H9 (cell line): ENCODE data around the gene EDEM1. TPM values are rescaled to one million over a fixed set of nuclear protein-coding genes. Genes with fewer than 3 reads are reported as not detected.

Experiments used
- DNase-seq: peaks from one replicate; pipeline ENCODE4 v3.0.0-alpha.2; 2017
- H2AFZ ChIP-seq: one replicate; pipeline ENCODE4 v1.6.1; 2013; ENCODE audit warnings: mild to moderate bottlenecking, low read length, control low read depth, moderate library complexity
- H2AK5ac ChIP-seq: 2 replicates; pipeline ENCODE4 v1.6.1; 2013; ENCODE audit warnings: low read length, control low read depth, mixed read lengths; ENCODE audit not compliant: insufficient read length
- H2BK120ac ChIP-seq: one replicate; pipeline ENCODE4 v1.6.1; 2013; ENCODE audit warnings: low read depth, mild to moderate bottlenecking, low read length, control low read depth, inconsistent platforms; ENCODE audit not compliant: poor library complexity, severe bottlenecking
- H2BK12ac ChIP-seq: 2 replicates; pipeline ENCODE4 v1.6.1; 2013; ENCODE audit warnings: low read length, control low read depth, mixed read lengths, low read depth; ENCODE audit not compliant: insufficient read length
- H2BK15ac ChIP-seq: 2 replicates; pipeline ENCODE4 v1.6.1; 2013; ENCODE audit warnings: low read depth, low read length, control low read depth
- H2BK20ac ChIP-seq: one replicate; pipeline ENCODE4 v1.6.1; 2013; ENCODE audit warnings: low read depth, mild to moderate bottlenecking, low read length, control low read depth, inconsistent platforms; ENCODE audit not compliant: poor library complexity, severe bottlenecking
- H2BK5ac ChIP-seq: 2 replicates; pipeline ENCODE4 v1.6.1; 2013; ENCODE audit warnings: low read length, control low read depth, mixed read lengths; ENCODE audit not compliant: insufficient read length
- H3K14ac ChIP-seq: 2 replicates; pipeline ENCODE4 v1.6.1; 2013; ENCODE audit warnings: low read length, control low read depth; ENCODE audit not compliant: insufficient read depth
- H3K18ac ChIP-seq: 2 replicates; pipeline ENCODE4 v1.6.1; 2013; ENCODE audit warnings: low read depth, mild to moderate bottlenecking, mixed read lengths, low read length, control low read depth; ENCODE audit not compliant: insufficient read length
- H3K23ac ChIP-seq: 2 replicates; pipeline ENCODE4 v1.6.1; 2013; ENCODE audit warnings: low read length, control low read depth, mixed read lengths, low read depth; ENCODE audit not compliant: insufficient read length
- H3K23me2 ChIP-seq: 2 replicates; pipeline ENCODE4 v1.6.1; 2013; ENCODE audit warnings: low read depth, mild to moderate bottlenecking, mixed read lengths, low read length, control low read depth; ENCODE audit not compliant: insufficient read length, poor library complexity, severe bottlenecking
- H3K27ac ChIP-seq: 2 replicates; pipeline ENCODE4 v1.5.1; 2013; ENCODE audit warnings: low read length, control low read depth, mixed read lengths, low read depth; ENCODE audit not compliant: insufficient read length
- H3K27me3 ChIP-seq: 2 replicates; pipeline ENCODE4 v1.6.1; 2013; ENCODE audit warnings: low read length, control low read depth, inconsistent platforms; ENCODE audit not compliant: insufficient read depth
- H3K4ac ChIP-seq: 2 replicates; pipeline ENCODE4 v1.6.1; 2013; ENCODE audit warnings: low read depth, mild to moderate bottlenecking, control low read depth, inconsistent platforms, low read length, moderate library complexity
- H3K4me1 ChIP-seq: 2 replicates; pipeline ENCODE4 v1.6.1; 2013; ENCODE audit warnings: low read length, control low read depth, inconsistent platforms; ENCODE audit not compliant: insufficient read depth
- H3K4me2 ChIP-seq: 2 replicates; pipeline ENCODE4 v1.6.1; 2013; ENCODE audit warnings: low read length, control low read depth, mixed read lengths; ENCODE audit not compliant: insufficient read length, insufficient read depth
- H3K56ac ChIP-seq: 2 replicates; pipeline ENCODE4 v1.6.1; 2013; ENCODE audit warnings: low read depth, mild to moderate bottlenecking, mixed read lengths, low read length, control low read depth; ENCODE audit not compliant: insufficient read length
- H3K79me1 ChIP-seq: 2 replicates; pipeline ENCODE4 v1.6.1; 2013; ENCODE audit warnings: low read depth, mild to moderate bottlenecking, moderate library complexity, low read length, control low read depth, inconsistent platforms; ENCODE audit not compliant: insufficient read depth, poor library complexity, severe bottlenecking
- H3K79me2 ChIP-seq: 2 replicates; pipeline ENCODE4 v1.6.1; 2013; ENCODE audit warnings: low read length, control low read depth, inconsistent platforms; ENCODE audit not compliant: insufficient read depth
- H3K9ac ChIP-seq: 2 replicates; pipeline ENCODE4 v1.6.1; 2013; ENCODE audit warnings: low read length, control low read depth, mixed read lengths; ENCODE audit not compliant: insufficient read length; ENCODE audit errors: extremely low read depth
- H3K9me3 ChIP-seq: one replicate; pipeline ENCODE4 v1.6.1; 2013; ENCODE audit warnings: low read depth, low read length, inconsistent platforms; ENCODE audit not compliant: control insufficient read depth
- H3T11ph ChIP-seq: one replicate; pipeline ENCODE4 v1.6.1; 2013; ENCODE audit warnings: mild to moderate bottlenecking, low read length, control low read depth, inconsistent platforms
- H4K20me1 ChIP-seq: one replicate; pipeline ENCODE4 v1.6.1; 2013; ENCODE audit not compliant: control insufficient read depth, insufficient read length, insufficient read depth
- H4K5ac ChIP-seq: 2 replicates; pipeline ENCODE4 v1.6.1; 2013; ENCODE audit warnings: low read depth, mild to moderate bottlenecking, mixed read lengths, low read length, control low read depth; ENCODE audit not compliant: insufficient read length
- H4K8ac ChIP-seq: replicated peaks from 2 replicates; pipeline ENCODE4 v1.6.1; 2013; ENCODE audit warnings: low read length, control low read depth, mixed read lengths, low read depth; ENCODE audit not compliant: insufficient read length
- H4K91ac ChIP-seq: 2 replicates; pipeline ENCODE4 v1.6.1; 2013; ENCODE audit warnings: low read depth, mild to moderate bottlenecking, moderate library complexity, mixed read lengths, low read length, control low read depth; ENCODE audit not compliant: insufficient read length
- H3K27ac Mint-ChIP-seq, 3 experiments: 2 replicates in 2 of 3; 3 replicates in 1 of 3; pipeline ENCODE4 v1.8.0; 2020 to 2021; ENCODE audit warnings: mixed read lengths in 3 of 3, mild to moderate bottlenecking in 1 of 3, moderate library complexity in 1 of 3
- H3K27me3 Mint-ChIP-seq: 2 replicates; pipeline ENCODE4 v1.8.0; 2021; ENCODE audit warnings: low read depth, mild to moderate bottlenecking, moderate library complexity, mixed read lengths
- H3K36me3 Mint-ChIP-seq, 3 experiments: 2 replicates in 2 of 3; 3 replicates in 1 of 3; pipeline ENCODE4 v1.8.0; 2020 to 2021; ENCODE audit warnings: low read depth in 3 of 3, mixed read lengths in 3 of 3; ENCODE audit not compliant: insufficient read depth in 1 of 3
- H3K4me1 Mint-ChIP-seq, 2 experiments: 2 replicates each; pipeline ENCODE4 v1.8.0; 2020; ENCODE audit warnings: mixed read lengths in 2 of 2
- H3K4me3 Mint-ChIP-seq, 2 experiments: 2 replicates in 1 of 2; 3 replicates in 1 of 2; pipeline ENCODE4 v1.8.0; 2020 to 2021; ENCODE audit warnings: mild to moderate bottlenecking in 2 of 2, mixed read lengths in 2 of 2, moderate library complexity in 1 of 2
- H3K9me3 Mint-ChIP-seq, 2 experiments: 2 replicates in 1 of 2; 3 replicates in 1 of 2; pipeline ENCODE4 v1.8.0; 2020; ENCODE audit warnings: mild to moderate bottlenecking in 2 of 2, mixed read lengths in 2 of 2, moderate library complexity in 1 of 2
- WGBS: extraction: QIAGEN DNeasy Blood & Tissue Kit; methylation state at CpG from one replicate; pipeline ENCODE4 v1.1.7; 2013; ENCODE audit warnings: missing lambda C conversion rate, low lambda C conversion rate, mixed read lengths; ENCODE audit not compliant: insufficient read length; ENCODE audit errors: extremely low coverage; 5-methylcytosine and 5-hydroxymethylcytosine counted together
- total RNA-seq: library from RNA; stranded (reverse); gene quantifications from 2 replicates; pipeline ENCODE4 v1.2.1, GENCODE V29; 2021
- TF ChIP-seq, protein P1 (sequence below): fragments of 200-600 bp; sonication (generic); conservative IDR thresholded peaks from 3 replicates; pipeline ENCODE4 v1.8.0; 2021; ENCODE audit warnings: antibody characterized with exemption, mild to moderate bottlenecking

Gene EDEM1
- total RNA-seq, 1 experiment from 2014 or later = 11.7 TPM

DNA sequence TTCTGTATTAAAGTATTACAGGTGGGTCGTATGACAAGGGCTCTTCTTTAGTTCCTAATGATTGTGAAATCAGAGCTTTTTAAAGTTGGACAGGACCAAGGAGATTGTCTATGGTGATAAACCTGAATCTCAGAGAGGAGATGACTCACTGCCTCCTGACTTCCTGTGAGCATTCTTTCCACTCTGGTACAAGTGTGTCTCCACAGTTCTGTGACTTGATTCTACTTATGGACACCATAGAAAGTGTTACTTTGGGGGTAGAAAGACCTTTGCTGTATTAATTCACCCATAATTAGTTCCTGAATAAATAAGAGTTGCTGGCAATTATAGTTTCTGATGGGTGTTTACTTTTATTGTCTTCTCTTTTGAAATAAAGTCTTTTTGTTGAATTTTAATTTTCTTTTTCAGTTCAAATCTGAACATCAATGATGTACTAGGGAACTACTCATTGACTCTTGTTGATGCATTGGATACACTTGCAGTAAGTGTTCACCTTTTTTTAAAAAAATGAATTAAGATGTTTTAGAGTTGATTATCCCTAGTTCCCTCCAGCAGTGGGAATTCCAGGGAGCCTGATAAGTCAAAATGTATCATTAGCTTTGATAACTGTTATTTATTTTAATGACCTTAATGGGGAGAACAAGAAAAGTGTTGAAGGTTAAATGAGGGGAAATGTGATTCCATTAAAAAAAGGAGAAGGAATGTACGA, 7.4 kb downstream of the EDEM1 start:
- H3K4ac ChIP-seq = no peak overlapping the region
- peaks cover 28 to 36% of the 10 kb centered on the region in 2 experiments for H3K4me1 Mint-ChIP-seq
- H2BK20ac ChIP-seq = no peak overlapping the region
- 100% methylated on average over 1 of the region's 2 CpGs for WGBS
- no peak overlapping the region for H3K4me2 ChIP-seq
- H2BK120ac ChIP-seq = no peak overlapping the region
- no peaks in the 10 kb centered on the region for H3K27me3 ChIP-seq
- H3K27me3 Mint-ChIP-seq = no peaks in the 10 kb centered on the region
- no peak overlapping the region for H2BK12ac ChIP-seq
- H3K27ac Mint-ChIP-seq = no peak overlapping the region; a peak in 1 of 7 replicates
- H2AFZ ChIP-seq = no peak overlapping the region
- no peak overlapping the region for H4K8ac ChIP-seq
- H3K23ac ChIP-seq = no peak overlapping the region
- H4K91ac ChIP-seq = no peak overlapping the region
- H3K9me3 Mint-ChIP-seq = no peaks in the 10 kb centered on the region
- peaks cover 22 to 25% (median 23%) of the 10 kb centered on the region in 3 experiments for H3K36me3 Mint-ChIP-seq
- peaks cover 12% of the 10 kb centered on the region; the same call in 1 of the 2 replicates for H3K79me2 ChIP-seq
- H3K27ac ChIP-seq = no peak overlapping the region
- no peak overlapping the region for H2AK5ac ChIP-seq
- no peak overlapping the region for H3K18ac ChIP-seq
- TF ChIP-seq, protein P1, sequence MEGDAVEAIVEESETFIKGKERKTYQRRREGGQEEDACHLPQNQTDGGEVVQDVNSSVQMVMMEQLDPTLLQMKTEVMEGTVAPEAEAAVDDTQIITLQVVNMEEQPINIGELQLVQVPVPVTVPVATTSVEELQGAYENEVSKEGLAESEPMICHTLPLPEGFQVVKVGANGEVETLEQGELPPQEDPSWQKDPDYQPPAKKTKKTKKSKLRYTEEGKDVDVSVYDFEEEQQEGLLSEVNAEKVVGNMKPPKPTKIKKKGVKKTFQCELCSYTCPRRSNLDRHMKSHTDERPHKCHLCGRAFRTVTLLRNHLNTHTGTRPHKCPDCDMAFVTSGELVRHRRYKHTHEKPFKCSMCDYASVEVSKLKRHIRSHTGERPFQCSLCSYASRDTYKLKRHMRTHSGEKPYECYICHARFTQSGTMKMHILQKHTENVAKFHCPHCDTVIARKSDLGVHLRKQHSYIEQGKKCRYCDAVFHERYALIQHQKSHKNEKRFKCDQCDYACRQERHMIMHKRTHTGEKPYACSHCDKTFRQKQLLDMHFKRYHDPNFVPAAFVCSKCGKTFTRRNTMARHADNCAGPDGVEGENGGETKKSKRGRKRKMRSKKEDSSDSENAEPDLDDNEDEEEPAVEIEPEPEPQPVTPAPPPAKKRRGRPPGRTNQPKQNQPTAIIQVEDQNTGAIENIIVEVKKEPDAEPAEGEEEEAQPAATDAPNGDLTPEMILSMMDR = no peak
- DNase-seq = no peak
- no peaks in the 10 kb centered on the region for H4K20me1 ChIP-seq
- H3T11ph ChIP-seq = no peak overlapping the region
- H3K14ac ChIP-seq = no peak overlapping the region
- no peak overlapping the region for H3K4me3 Mint-ChIP-seq
- no peak overlapping the region for H3K56ac ChIP-seq
- H4K5ac ChIP-seq = no peak overlapping the region
- H3K4me1 ChIP-seq = peaks cover 6% of the 10 kb centered on the region; the same call in 1 of the 2 replicates
- H2BK15ac ChIP-seq = no peak overlapping the region
- no peaks in the 10 kb centered on the region for H3K23me2 ChIP-seq
- H3K9me3 ChIP-seq = no peaks in the 10 kb centered on the region
- H2BK5ac ChIP-seq = no peak overlapping the region
- H3K9ac ChIP-seq = no peak overlapping the region
- H3K79me1 ChIP-seq = peaks cover 4% of the 10 kb centered on the region
